ENCODE results near the gene XBP1. TPM values are rescaled to one million over a fixed set of nuclear protein-coding genes. Genes with fewer than 3 reads are reported as not detected.

XBP1 gene
- total and polyA plus RNA-seq, 2 of the 13 experiments (the other 11 are each of a cell fraction or from before 2014, with no cell fraction given) = 416 to 427 TPM

DNA sequence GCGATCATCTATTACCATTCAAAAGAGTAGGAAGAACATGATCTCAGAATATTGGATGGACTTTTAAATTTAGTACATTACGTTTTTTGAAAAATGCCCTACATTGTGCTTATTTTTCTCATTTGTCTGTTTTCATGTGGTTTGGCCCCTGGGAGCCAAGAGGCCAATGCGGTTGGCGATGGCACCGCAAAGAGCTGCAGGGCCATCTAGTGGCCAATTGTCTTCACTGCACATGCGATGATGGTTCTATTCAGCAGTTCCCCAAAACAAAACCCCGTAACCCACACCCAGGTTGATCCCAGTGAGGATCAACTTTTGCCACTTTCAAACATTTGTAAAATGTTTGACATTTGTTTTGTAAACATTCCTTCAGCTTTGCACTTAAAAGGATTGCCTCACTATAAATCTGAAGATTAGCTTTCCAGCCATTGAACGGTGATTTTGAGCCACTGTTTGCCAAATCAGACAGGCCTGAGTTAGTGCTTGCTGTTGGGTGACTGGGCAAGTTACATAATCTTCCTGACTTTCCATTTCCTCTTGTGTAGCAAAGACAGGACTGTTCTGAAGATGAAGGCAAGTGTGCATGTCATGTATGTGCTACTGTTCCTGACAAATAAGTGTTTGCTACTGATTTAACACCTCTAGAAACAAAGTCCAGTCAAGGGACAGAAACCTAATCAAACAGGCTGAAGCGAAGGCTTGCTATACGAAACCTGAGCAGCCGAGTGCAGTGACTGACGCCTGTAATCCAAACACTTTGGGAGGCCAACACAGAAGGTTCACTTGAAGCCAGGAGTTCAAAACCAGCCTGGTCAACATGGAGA, 29.2 kb upstream of the XBP1 start (continued):
- TF ChIP-seq, protein P1, sequence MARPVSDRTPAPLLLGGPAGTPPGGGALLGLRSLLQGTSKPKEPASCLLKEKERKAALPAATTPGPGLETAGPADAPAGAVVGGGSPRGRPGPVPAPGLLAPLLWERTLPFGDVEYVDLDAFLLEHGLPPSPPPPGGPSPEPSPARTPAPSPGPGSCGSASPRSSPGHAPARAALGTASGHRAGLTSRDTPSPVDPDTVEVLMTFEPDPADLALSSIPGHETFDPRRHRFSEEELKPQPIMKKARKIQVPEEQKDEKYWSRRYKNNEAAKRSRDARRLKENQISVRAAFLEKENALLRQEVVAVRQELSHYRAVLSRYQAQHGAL (CRISPR knock-in tag; IDR thresholded peaks at IDR 0.05; ENCODE audit: not compliant biosample characterization) = no peak
- TF ChIP-seq ZBTB39 (CRISPR knock-in tag; IDR thresholded peaks at IDR 0.05) (no peak), HMG20A (CRISPR knock-in tag; IDR thresholded peaks at IDR 0.05; ENCODE audit: borderline replicate concordance) (peak; percentile 59; the same call in 1 of the 2 replicates), SKIL (CRISPR knock-in tag; IDR thresholded peaks at IDR 0.05; ENCODE audit: borderline replicate concordance) (no peak; the same call in 1 of the 2 replicates), ZNF333 (CRISPR knock-in tag; IDR thresholded peaks at IDR 0.05; ENCODE audit: borderline replicate concordance) (no peak), SAFB2 (CRISPR knock-in tag; IDR thresholded peaks at IDR 0.05; ENCODE audit: borderline replicate concordance, low read depth) (no peak), AGO2 (optimal IDR thresholded peaks at IDR 0.05; ENCODE audit: low read depth, low read length) (no peak), ZNF841 (CRISPR knock-in tag; IDR thresholded peaks at IDR 0.05; ENCODE audit: borderline replicate concordance) (no peak), GPN1 (CRISPR knock-in tag; IDR thresholded peaks at IDR 0.05; ENCODE audit: borderline replicate concordance) (no peak), ZNF12 (CRISPR knock-in tag; IDR thresholded peaks at IDR 0.05) (peak; percentile 46; the same call in 1 of the 2 replicates), ZNF138 (CRISPR knock-in tag; IDR thresholded peaks at IDR 0.05; ENCODE audit: low read depth) (0 out of 2 replicates have a peak, but pooled peaks have one; percentile 39), SCMH1 (CRISPR knock-in tag; IDR thresholded peaks at IDR 0.05; ENCODE audit: borderline replicate concordance) (no peak), ZNF30 (CRISPR knock-in tag; IDR thresholded peaks at IDR 0.05) (no peak), ATF7 (IDR thresholded peaks at IDR 0.05) (no peak), ATF7 (CRISPR knock-in tag; IDR thresholded peaks at IDR 0.05) (no peak), ZNF550 (CRISPR knock-in tag; IDR thresholded peaks at IDR 0.05; ENCODE audit: borderline replicate concordance) (no peak), FOXK2 (IDR thresholded peaks at IDR 0.05) (no peak)
- TF ChIP-seq, protein P2, sequence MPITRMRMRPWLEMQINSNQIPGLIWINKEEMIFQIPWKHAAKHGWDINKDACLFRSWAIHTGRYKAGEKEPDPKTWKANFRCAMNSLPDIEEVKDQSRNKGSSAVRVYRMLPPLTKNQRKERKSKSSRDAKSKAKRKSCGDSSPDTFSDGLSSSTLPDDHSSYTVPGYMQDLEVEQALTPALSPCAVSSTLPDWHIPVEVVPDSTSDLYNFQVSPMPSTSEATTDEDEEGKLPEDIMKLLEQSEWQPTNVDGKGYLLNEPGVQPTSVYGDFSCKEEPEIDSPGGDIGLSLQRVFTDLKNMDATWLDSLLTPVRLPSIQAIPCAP (CRISPR knock-in tag; IDR thresholded peaks at IDR 0.05; ENCODE audit: low read depth) = no peak
- TF ChIP-seq, protein P3, sequence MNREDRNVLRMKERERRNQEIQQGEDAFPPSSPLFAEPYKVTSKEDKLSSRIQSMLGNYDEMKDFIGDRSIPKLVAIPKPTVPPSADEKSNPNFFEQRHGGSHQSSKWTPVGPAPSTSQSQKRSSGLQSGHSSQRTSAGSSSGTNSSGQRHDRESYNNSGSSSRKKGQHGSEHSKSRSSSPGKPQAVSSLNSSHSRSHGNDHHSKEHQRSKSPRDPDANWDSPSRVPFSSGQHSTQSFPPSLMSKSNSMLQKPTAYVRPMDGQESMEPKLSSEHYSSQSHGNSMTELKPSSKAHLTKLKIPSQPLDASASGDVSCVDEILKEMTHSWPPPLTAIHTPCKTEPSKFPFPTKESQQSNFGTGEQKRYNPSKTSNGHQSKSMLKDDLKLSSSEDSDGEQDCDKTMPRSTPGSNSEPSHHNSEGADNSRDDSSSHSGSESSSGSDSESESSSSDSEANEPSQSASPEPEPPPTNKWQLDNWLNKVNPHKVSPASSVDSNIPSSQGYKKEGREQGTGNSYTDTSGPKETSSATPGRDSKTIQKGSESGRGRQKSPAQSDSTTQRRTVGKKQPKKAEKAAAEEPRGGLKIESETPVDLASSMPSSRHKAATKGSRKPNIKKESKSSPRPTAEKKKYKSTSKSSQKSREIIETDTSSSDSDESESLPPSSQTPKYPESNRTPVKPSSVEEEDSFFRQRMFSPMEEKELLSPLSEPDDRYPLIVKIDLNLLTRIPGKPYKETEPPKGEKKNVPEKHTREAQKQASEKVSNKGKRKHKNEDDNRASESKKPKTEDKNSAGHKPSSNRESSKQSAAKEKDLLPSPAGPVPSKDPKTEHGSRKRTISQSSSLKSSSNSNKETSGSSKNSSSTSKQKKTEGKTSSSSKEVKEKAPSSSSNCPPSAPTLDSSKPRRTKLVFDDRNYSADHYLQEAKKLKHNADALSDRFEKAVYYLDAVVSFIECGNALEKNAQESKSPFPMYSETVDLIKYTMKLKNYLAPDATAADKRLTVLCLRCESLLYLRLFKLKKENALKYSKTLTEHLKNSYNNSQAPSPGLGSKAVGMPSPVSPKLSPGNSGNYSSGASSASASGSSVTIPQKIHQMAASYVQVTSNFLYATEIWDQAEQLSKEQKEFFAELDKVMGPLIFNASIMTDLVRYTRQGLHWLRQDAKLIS (CRISPR knock-in tag; IDR thresholded peaks at IDR 0.05) = peak; percentile 85; the same call in 1 of the 2 replicates

All from HepG2 (cell line).